IPS-NIHi11 (cell line): Measurements from ENCODE around the gene SERINC2.
"Not testable (repeated sequence)": the region's sequence is repeated elsewhere in the genome, so short reads cannot be mapped to it uniquely, and the experiment has no call there.

Experiments
- DNase-seq: peaks from one replicate; pipeline ENCODE4 v3.0.0; 2012; ENCODE audit warnings: mixed read lengths, low spot score

SERINC2 gene

GRCh38 chr1:31471452-31472313 lies 58.7 kb downstream of the SERINC2 start:
- not testable (repeated sequence) for DNase-seq

GRCh38 chr1:31472314-31472651 lies 59.3 kb downstream of the SERINC2 start:
- DNase-seq: not testable (repeated sequence)

GRCh38 chr1:31472673-31473072 lies 59.7 kb downstream of the SERINC2 start:
- not testable (repeated sequence) for DNase-seq

GRCh38 chr1:31473508-31473907 lies 60.5 kb downstream of the SERINC2 start:
- not testable (repeated sequence) for DNase-seq

GRCh38 chr1:31474567-31474966 lies 61.6 kb downstream of the SERINC2 start:
- DNase-seq: not testable (repeated sequence)

- no peak for DNase-seq
Measured at GRCh38 chr1:31476891-31477846, 64.2 kb downstream of the SERINC2 start.

GRCh38 chr1:31478167-31478566 lies 65.2 kb downstream of the SERINC2 start:
- no peak for DNase-seq

GRCh38 chr1:31479811-31480210 lies 66.8 kb downstream of the SERINC2 start:
- no peak for DNase-seq

GRCh38 chr1:31480426-31480825 lies 67.4 kb downstream of the SERINC2 start:
- DNase-seq: not testable (repeated sequence)

- DNase-seq: no peak
Measured at GRCh38 chr1:31482482-31483011, 69.5 kb downstream of the SERINC2 start.

GRCh38 chr1:31483012-31483946 lies 70.3 kb downstream of the SERINC2 start:
- no peak for DNase-seq
